WTC11 (cell line): Measurements from ENCODE around the gene ZBTB25.

Source experiments
- CREB1 ChIP-seq: sonication (generic); formaldehyde crosslinking; IDR thresholded peaks from 2 replicates; pipeline ENCODE4 v1.8.0; 2023; ENCODE audit warnings: mild to moderate bottlenecking, missing genetic modification reagents
- ELF4 ChIP-seq: sonication (generic); formaldehyde crosslinking; IDR thresholded peaks from 2 replicates; pipeline ENCODE4 v1.8.1; 2022; ENCODE audit warnings: low read depth, mild to moderate bottlenecking, moderate library complexity, missing genetic modification reagents
- ESRRA ChIP-seq: sonication (generic); formaldehyde crosslinking; IDR thresholded peaks from 2 replicates; pipeline ENCODE4 v1.8.1; 2022; ENCODE audit warnings: mild to moderate bottlenecking, missing genetic modification reagents, borderline replicate concordance
- TF ChIP-seq, protein P1 (sequence below): fragments of 200-600 bp; IDR thresholded peaks from 2 replicates; pipeline ENCODE4 v1.8.0; 2022; ENCODE audit warnings: antibody characterized with exemption

DNA sequence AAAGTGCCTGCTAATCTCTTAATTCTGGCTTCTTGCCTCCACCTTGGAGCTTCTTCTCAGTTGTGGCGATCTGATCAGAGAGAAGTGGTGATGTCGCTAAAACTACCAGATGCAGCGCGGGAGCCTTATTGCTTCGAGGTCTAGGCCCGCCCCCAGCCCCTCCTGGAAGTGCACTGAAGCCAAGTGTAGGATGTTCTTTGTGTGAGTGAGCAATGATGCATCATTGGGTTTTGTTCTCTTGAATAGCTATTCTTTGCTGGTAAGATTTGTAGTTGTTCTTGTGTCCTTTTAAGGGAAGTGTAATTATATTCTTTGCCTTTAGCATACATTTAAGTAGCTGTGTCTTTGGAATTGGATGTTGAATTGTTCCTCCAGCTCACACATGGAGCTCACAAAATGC is 79.7 kb downstream of the ZBTB25 start:
- TF ChIP-seq CREB1 (CRISPR knock-in tag) (no peak), ELF4 (CRISPR knock-in tag) (no peak), ESRRA (no peak)
- TF ChIP-seq, protein P1, sequence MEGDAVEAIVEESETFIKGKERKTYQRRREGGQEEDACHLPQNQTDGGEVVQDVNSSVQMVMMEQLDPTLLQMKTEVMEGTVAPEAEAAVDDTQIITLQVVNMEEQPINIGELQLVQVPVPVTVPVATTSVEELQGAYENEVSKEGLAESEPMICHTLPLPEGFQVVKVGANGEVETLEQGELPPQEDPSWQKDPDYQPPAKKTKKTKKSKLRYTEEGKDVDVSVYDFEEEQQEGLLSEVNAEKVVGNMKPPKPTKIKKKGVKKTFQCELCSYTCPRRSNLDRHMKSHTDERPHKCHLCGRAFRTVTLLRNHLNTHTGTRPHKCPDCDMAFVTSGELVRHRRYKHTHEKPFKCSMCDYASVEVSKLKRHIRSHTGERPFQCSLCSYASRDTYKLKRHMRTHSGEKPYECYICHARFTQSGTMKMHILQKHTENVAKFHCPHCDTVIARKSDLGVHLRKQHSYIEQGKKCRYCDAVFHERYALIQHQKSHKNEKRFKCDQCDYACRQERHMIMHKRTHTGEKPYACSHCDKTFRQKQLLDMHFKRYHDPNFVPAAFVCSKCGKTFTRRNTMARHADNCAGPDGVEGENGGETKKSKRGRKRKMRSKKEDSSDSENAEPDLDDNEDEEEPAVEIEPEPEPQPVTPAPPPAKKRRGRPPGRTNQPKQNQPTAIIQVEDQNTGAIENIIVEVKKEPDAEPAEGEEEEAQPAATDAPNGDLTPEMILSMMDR, result no peak
